WERI-Rb-1 (cell line): Measurements from ENCODE around the gene PSMA5.

Experiments
- DNase-seq: peaks from one replicate; pipeline ENCODE4 v3.0.0-alpha.2; 2020
- H3K27ac ChIP-seq: fragments of 250-450 bp; sonication (Bioruptor Pico); 2 replicates; pipeline ENCODE4 v1.5.1; 2020; ENCODE audit warnings: mild to moderate bottlenecking, moderate library complexity
- H3K27me3 ChIP-seq: fragments of 250-450 bp; sonication (Bioruptor Pico); 2 replicates; pipeline ENCODE4 v1.5.1; 2021; ENCODE audit warnings: mild to moderate bottlenecking, low read depth, moderate library complexity; ENCODE audit not compliant: insufficient read depth, severe bottlenecking
- H3K36me3 ChIP-seq: fragments of 250-450 bp; sonication (Bioruptor Pico); 2 replicates; pipeline ENCODE4 v1.5.1; 2020; ENCODE audit warnings: mild to moderate bottlenecking, moderate library complexity
- H3K4me3 ChIP-seq: 2 replicates; pipeline ENCODE4 v1.5.1; 2011; ENCODE audit warnings: low read depth, mild to moderate bottlenecking, control low read depth, low read length
- H3K9me3 ChIP-seq: fragments of 250-450 bp; sonication (Bioruptor Pico); 2 replicates; pipeline ENCODE4 v1.5.1; 2021; ENCODE audit warnings: mild to moderate bottlenecking, moderate library complexity; ENCODE audit not compliant: severe bottlenecking
- TF ChIP-seq, protein P1 (sequence below): IDR thresholded peaks from 2 replicates; pipeline ENCODE4 v1.5.1; 2011; ENCODE audit warnings: low read depth, mild to moderate bottlenecking, control low read depth, inconsistent platforms, low read length

PSMA5 gene

DNA sequence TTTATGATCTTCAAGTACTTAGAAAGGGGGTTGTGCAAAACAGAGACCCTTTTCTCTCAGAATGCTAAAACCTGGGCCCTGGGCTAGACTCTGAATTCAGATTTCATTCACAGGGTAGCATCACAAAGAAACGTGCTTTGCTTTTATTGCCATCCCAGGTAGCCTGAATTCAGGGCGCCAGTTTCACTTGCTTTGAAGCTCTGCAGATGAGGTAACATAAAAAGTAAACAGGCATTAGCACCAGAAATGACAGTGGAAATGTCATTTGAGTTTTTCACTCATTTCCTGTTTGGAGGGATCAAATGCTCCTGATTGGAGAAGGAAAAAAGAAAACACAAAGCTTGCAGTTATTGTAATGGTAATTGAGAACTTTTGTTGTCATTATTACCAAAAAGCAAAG is 42.7 kb upstream of the PSMA5 start:
- Histone ChIP-seq H3K27ac (no peak overlapping the region), H3K36me3 (no peaks in the 10 kb centered on the region), H3K9me3 (no peaks in the 10 kb centered on the region), H3K4me3 (no peak overlapping the region), H3K27me3 (peaks cover 32% of the 10 kb centered on the region)
- no peak for DNase-seq
- TF ChIP-seq, protein P1, sequence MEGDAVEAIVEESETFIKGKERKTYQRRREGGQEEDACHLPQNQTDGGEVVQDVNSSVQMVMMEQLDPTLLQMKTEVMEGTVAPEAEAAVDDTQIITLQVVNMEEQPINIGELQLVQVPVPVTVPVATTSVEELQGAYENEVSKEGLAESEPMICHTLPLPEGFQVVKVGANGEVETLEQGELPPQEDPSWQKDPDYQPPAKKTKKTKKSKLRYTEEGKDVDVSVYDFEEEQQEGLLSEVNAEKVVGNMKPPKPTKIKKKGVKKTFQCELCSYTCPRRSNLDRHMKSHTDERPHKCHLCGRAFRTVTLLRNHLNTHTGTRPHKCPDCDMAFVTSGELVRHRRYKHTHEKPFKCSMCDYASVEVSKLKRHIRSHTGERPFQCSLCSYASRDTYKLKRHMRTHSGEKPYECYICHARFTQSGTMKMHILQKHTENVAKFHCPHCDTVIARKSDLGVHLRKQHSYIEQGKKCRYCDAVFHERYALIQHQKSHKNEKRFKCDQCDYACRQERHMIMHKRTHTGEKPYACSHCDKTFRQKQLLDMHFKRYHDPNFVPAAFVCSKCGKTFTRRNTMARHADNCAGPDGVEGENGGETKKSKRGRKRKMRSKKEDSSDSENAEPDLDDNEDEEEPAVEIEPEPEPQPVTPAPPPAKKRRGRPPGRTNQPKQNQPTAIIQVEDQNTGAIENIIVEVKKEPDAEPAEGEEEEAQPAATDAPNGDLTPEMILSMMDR = no peak

DNA sequence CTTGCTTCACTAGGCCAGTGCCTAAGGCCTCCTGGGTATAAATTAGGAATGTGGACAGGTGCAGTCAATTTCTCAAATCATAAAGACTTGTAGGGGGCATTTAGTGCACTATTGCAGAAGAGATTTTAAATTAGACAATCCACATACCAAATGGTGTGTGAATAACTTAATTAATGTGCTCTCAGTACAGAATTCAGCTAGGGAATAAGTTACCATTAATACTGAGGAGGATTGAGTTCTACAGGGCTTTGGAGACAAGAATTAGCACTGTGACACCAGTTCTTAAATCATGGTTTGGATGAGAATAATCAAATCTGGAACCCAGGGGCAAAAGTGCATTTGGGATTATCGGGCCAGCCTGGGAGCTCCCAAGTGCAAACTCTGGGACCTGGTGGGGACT is 41.8 kb upstream of the PSMA5 start:
- Histone ChIP-seq H3K27ac (no peak overlapping the region), H3K36me3 (no peaks in the 10 kb centered on the region), H3K4me3 (no peak overlapping the region), H3K9me3 (no peaks in the 10 kb centered on the region), H3K27me3 (peaks cover 32% of the 10 kb centered on the region)
- no peak for DNase-seq
- TF ChIP-seq, protein P1 = no peak

DNA sequence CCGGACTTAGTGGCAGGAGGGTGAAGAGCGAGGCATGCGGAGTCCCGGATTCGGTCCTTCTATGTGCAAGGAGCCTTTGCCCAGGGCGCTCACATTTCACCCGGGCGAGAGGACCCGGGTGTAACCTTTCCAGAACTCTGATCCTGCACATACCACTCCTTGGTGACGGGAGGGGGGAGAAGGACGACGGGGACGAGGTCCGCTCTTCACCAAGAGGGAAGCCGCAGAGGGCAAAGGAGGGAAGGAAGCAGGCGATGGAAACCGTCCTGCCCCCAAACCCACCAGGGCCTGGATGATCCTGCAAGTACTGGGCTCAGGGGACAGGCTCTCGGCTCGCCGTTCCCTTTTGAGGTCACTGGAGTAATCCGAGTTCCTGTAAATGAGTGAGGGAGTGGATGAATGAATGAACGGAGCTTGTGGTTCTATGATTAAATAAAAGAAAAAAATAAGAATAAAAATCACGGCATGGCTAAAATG is 41.1 kb upstream of the PSMA5 start:
- no peak for DNase-seq
- Histone ChIP-seq H3K27ac (no peak overlapping the region), H3K36me3 (no peaks in the 10 kb centered on the region), H3K27me3 (peaks cover 32% of the 10 kb centered on the region), H3K4me3 (peak overlapping the region; percentile 69), H3K9me3 (no peaks in the 10 kb centered on the region)
- TF ChIP-seq, protein P1 = no peak

DNA sequence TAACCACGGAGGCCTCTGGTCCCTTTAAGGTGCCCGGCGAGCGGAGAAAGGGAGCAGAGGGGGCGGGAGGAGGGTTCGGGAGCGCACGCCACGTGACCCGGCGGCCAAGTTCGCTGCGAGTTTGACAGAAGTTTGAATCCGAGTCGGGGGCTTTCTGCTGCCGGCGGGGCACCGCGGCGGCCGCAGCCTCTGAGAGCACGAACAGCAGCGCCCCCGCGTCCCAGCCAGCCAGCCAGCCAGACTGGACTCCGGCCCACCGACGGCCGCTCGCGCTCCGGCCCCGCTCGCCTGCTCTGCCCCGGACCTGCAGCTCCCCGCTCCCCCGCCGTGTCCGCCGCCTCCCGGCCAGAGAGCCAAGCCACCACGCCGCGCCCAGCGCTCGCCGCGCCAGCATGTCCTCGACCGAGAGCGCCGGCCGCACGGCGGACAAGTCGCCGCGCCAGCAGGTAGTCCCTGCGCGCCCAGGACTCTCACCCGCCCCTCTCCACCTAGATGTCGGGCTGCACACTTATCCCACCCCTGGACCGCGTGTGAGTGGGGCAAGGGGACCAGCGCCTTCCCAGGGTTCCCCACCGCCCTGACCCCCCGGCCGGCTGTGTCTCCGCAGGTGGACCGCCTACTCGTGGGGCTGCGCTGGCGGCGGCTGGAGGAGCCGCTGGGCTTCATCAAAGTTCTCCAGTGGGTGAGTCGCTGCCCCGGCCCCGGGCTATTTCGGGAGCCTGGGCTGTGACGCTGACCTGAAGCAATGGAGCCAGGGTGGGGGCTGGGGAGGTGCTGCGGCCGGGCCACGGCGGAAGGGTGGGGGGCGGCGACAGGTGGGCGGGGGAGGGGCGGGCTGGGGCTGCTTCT is 40.4 kb upstream of the PSMA5 start, which contains the start of gene SYPL2:
TSS of gene SYPL2 (plus strand) at position 95 of the 849 bp plus-strand sequence. CDS start at position 393, 298 bp downstream.
- Histone ChIP-seq H3K9me3 (no peaks in the 10 kb centered on the region), H3K27ac (no peak within 1 kb of the TSS), H3K36me3 (no peaks in the 10 kb centered on the region), H3K27me3 (peaks cover 32% of the 10 kb centered on the region), H3K4me3 (peak within 1 kb of the TSS; percentile 69)
- peak; percentile 59 for DNase-seq
- TF ChIP-seq, protein P1 = 0 out of 2 replicates have a peak, but pooled peaks have one; percentile 0

DNA sequence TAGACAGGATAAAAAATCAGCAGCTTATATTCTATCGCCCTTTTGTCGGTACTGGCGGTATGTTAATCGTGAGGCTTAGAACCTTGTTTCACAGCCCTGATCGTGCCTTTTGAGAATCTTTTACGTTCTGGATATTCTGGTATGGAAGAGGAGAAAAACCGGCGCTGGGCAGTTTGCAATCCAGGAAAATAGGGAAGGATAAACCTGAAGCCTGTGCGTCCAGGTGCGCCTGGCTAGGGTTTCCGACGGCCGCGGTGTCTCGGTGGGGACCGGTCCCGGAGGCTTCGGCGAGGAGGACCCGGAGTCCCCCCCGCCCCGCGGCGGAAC is 39.8 kb upstream of the PSMA5 start:
- no peaks in the 10 kb centered on the region for H3K9me3 ChIP-seq
- H3K27ac ChIP-seq = no peak overlapping the region
- H3K27me3 ChIP-seq = peaks cover 30% of the 10 kb centered on the region
- H3K4me3 ChIP-seq = peak overlapping the region; percentile 69
- DNase-seq = no peak
- TF ChIP-seq, protein P1 = no peak
- H3K36me3 ChIP-seq = no peaks in the 10 kb centered on the region
